ENCODE results near the gene YAF2.

Gene YAF2

DNA sequence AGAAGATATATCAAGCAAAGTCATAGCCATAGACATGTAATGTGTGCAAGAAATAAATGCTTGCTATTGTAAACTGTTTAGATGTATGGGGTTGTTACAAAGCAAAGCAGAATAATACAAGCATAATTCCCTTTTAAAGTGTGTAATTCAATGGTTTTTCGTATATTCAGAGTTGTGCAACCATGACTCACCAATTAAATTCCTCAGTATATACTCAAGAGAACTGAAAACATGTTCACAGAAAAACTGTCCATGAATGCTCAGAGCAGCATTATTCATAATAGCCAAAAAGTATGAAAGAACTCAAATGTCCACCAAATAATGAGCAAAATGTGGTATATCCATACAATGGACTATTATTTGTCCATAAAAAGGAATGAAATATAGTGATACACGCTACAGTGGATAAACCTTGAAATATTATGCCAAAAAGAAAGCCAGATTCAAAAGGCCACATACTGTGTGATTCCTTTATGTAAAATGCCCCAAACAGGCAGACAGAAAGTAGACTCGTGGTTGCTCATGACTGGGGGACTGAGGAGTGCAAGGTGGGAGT lies 102.7 kb downstream of the YAF2 start:
- no peak for DNase-seq (ENCODE audit: low spot score)
- TF ChIP-seq, protein P1, sequence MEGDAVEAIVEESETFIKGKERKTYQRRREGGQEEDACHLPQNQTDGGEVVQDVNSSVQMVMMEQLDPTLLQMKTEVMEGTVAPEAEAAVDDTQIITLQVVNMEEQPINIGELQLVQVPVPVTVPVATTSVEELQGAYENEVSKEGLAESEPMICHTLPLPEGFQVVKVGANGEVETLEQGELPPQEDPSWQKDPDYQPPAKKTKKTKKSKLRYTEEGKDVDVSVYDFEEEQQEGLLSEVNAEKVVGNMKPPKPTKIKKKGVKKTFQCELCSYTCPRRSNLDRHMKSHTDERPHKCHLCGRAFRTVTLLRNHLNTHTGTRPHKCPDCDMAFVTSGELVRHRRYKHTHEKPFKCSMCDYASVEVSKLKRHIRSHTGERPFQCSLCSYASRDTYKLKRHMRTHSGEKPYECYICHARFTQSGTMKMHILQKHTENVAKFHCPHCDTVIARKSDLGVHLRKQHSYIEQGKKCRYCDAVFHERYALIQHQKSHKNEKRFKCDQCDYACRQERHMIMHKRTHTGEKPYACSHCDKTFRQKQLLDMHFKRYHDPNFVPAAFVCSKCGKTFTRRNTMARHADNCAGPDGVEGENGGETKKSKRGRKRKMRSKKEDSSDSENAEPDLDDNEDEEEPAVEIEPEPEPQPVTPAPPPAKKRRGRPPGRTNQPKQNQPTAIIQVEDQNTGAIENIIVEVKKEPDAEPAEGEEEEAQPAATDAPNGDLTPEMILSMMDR (IDR thresholded peaks at IDR 0.05; ENCODE audit: borderline replicate concordance, control extremely low read depth, extremely low read depth, insufficient read depth, missing control alignments) = no peak
- in situ Hi-C loops (cut with MboI; ENCODE audit: low sequenced_read_pairs, unreplicated experiment) = loop anchor here (10.0 kb wide), 1 partner anchor 189 kb away; the partner anchor contains the start of genes PPHLN1 and ZCRB1

DNA sequence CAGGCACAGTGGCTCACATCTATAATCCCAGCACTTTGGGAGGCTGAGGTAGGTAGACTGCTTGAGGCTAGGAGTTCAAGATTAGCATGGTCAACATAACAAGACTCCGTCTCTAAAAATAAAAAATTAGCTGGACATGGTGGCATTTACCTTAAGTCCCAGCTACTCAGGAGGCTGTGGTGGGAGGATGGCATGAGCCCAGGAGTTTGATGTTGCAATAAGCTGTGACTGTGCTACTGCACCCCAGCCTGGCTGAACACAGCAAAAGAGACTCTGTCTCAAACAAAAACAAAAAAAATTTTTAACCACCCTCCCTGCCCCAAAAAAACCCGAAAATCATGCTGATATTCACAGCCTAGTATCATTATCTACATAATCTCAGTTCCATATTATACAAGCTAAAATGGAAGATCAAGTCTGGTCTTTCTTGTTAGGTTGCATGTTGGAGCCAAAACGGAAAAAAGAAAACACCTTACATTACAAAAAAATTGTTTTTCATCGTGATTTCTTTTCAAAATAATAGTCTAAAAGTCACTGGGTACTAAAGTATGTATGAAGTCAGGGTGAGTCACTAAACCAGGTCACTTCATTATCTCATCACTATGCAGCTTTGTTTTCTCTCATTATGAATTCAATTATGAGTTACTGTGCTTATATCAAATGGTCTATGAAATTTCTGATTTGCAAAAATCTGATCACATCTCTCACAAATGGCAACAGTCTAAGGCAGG lies 107.2 kb downstream of the YAF2 start:
- in situ Hi-C loops (cut with MboI; ENCODE audit: low sequenced_read_pairs, unreplicated experiment) = loop anchor here (10.0 kb wide), 1 partner anchor 194 kb away; the partner anchor contains the start of genes PPHLN1 and ZCRB1
- TF ChIP-seq, protein P1 (IDR thresholded peaks at IDR 0.05; ENCODE audit: borderline replicate concordance, control extremely low read depth, extremely low read depth, insufficient read depth, missing control alignments) = no peak
- DNase-seq (ENCODE audit: low spot score) = no peak

DNA sequence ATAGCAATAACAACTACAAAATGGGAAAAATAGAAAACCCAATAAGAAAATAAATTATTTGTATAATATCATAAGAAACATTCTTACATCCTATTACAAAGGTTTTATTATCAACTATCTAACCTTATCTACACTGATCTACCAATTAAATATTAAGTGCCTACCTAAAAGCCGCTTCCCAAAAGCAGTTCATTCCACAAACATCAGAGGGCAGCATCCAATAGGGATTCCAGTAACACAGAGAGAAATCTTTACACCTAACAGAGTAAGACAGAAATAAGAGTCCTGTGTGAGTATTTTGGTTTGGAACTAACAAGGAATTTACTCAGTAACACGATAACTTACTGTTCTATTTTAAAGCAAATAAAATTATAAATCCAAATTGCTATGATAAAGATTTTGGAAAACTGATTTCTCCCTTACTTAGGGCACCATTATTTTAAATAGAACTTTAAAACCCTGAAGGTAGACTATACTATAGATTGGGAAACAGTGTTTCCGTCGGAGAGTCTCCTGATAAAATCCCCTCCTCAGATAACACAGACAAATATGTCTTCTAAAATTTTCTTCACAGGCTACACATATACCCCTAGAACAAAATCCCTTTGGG lies 108.3 kb downstream of the YAF2 start:
- in situ Hi-C loops (cut with MboI; ENCODE audit: low sequenced_read_pairs, unreplicated experiment) = loop anchor here (10.0 kb wide), 1 partner anchor 195 kb away; the partner anchor contains the start of genes PPHLN1 and ZCRB1
- no peak for DNase-seq (ENCODE audit: low spot score)
- TF ChIP-seq, protein P1 (IDR thresholded peaks at IDR 0.05; ENCODE audit: borderline replicate concordance, control extremely low read depth, extremely low read depth, insufficient read depth, missing control alignments) = peak; percentile 48

DNA sequence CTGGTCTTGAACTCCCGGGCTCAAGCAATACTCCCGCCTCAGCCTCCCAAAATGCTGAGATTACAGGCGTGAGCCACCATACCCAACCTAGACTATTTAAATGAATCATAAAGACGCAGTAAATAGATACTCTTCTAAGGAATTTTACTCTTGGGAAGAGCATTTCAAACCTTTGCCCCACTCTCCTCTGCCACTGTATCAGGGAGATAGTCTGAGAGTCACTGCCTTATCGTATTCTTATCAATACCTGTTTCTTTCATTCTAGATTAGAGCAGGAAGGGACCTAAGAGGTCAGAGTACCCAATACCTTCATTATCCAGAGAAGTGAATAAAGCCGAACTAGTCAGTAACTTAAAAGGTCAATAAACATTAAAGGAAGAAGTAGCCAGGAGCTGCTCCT lies 109.2 kb downstream of the YAF2 start:
- no peak for DNase-seq (ENCODE audit: low spot score)
- TF ChIP-seq, protein P1 (IDR thresholded peaks at IDR 0.05; ENCODE audit: borderline replicate concordance, control extremely low read depth, extremely low read depth, insufficient read depth, missing control alignments) = no peak
- in situ Hi-C loops (cut with MboI; ENCODE audit: low sequenced_read_pairs, unreplicated experiment) = no loop called here

DNA sequence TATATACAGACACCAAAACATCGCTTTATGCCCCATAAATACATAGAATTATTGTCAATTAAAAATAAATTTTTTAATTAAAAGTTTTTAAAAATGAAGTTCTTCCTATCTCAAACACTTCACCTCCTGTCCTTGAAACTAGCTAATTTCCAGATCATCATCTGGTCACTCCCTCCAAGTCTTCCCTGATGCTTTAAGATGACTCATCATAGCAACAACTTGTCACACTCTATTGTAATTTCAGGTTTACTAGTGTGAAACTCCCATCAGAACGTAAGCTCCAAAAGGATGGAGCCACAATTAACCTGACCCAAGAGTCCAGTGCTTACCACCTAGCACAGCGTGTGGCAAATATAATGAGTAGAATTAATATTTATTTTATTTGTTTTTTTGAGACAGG lies 109.7 kb downstream of the YAF2 start:
- TF ChIP-seq, protein P1 (IDR thresholded peaks at IDR 0.05; ENCODE audit: borderline replicate concordance, control extremely low read depth, extremely low read depth, insufficient read depth, missing control alignments) = no peak
- in situ Hi-C loops (cut with MboI; ENCODE audit: low sequenced_read_pairs, unreplicated experiment) = no loop called here
- no peak for DNase-seq (ENCODE audit: low spot score)

DNA sequence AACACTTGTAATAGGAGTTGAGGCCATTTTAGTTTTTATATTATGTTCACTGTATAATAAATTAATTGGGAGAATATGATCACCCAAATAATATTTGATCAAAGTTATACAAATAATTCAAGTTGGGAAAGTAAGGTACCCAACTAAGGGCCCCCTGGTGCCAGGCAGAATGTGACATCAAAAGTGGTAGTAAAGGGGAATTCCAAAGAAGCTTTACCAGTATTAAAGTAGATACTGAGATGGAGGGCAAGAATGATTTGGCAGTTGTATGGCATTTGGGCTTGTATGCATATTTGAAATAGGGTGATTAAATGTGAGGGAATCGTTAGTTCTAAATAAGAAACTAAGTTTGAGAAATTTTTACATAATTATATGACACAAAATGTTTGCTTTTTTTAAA lies 111.1 kb downstream of the YAF2 start:
- in situ Hi-C loops (cut with MboI; ENCODE audit: low sequenced_read_pairs, unreplicated experiment) = no loop called here
- no peak for DNase-seq (ENCODE audit: low spot score)
- TF ChIP-seq, protein P1 (IDR thresholded peaks at IDR 0.05; ENCODE audit: borderline replicate concordance, control extremely low read depth, extremely low read depth, insufficient read depth, missing control alignments) = no peak
